Cerebellar cortex (tissue), 1 donor: ENCODE data around the gene PPM1J.
"Not testable (repeated sequence)": the region's sequence is repeated elsewhere in the genome, so short reads cannot be mapped to it uniquely, and the experiment has no call there.

ENCODE experiments used
- DNase-seq: peaks from one replicate; pipeline ENCODE4 v3.0.0-alpha.2; 2015; ENCODE audit warnings: low spot score

Gene PPM1J

DNA sequence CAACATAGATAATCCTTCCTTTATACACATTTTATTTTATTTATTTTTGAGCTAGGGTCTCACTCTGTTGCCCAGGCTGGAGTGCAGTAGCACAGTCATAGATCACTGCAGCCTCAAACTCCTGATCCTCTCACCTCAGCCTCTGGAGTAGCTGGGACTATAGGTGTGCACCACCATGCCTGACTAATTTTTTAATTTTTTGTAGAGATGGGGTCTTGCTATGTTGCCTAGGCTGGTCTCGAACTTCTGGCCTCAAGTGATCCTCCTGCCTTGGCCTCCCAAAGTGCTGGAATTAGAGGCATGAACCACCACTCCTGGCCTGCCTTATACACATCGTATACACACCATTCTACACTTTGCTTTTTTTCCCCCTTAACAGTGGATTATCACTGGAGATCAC is 6.2 kb upstream of the PPM1J start:
- DNase-seq = not testable (repeated sequence)

DNA sequence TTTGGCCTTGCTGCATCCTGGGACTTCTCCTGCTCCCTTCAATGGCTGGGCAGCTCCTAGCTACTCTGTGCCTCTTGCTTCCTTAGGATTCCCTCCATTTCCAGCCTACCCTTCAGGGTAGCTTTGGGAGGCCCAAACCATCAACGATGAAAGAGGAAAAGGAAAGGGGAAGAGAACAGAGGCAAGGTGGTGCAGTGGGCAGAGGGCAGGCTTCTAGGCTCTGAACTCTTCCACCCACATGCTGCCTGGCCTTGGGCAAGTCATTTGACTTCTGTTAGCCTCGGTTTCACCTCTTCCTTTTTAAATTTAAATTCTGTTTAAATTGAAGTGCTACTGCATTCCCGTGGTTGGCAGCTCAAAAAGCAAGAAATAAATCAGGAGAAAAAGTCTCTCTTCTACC is 5.7 kb upstream of the PPM1J start:
- DNase-seq = no peak

DNA sequence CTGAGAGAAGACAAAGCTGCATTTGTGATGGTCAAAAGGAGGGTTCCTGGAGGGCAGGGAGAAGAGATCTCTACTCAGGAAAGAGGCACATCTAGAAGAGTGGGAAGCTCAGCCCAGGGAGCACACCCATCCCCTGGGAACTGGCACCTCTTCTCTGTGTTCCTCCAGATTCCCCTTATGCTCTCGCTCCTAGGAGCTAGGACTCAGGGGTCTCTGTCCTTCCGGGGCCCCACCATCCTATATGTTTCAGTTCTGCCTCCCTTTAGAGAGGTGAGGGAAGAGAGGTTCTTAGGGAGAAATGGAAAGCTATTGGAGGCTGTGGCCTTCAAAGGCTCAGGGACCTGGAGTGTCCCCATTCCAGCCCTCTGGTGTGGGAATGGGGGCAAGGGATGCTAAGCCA is 4.6 kb upstream of the PPM1J start:
- no peak for DNase-seq

DNA sequence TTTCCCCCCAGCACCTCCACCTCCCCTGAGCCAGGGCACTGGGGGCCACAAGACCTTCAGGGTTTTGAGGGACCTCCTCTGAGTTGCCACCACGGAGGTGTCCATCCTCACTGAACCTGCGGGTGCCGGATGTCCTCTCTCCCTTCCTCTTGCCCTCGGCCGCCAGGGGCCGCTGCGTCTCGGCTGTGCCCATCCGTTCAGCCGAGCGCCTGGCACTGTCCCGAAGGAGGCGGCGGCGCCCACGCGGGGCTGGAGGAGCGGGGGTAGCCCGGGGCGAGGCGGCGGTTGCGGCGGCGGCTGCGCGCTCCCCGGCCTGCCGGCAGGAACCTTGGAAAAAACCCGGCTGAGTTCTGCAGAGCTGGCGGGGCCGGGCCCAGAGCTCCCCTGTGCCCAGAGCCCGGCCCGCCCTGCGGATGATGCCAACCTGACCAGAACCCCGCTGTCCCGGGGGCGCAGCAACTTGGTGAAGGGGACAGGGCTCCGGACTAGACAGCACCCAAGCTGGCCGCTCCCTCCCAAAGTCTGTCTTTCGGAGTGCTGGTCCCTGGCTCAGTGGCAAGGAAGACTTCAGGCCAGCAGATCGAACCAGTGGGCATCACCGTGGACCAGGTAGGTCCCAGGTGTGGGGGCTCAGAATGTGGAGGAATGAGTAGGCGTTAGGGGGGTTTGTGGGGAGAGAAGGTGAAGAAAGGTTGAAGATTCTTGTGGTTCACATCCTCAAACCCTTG is 3.7 kb upstream of the PPM1J start:
- DNase-seq = peak; percentile 71

DNA sequence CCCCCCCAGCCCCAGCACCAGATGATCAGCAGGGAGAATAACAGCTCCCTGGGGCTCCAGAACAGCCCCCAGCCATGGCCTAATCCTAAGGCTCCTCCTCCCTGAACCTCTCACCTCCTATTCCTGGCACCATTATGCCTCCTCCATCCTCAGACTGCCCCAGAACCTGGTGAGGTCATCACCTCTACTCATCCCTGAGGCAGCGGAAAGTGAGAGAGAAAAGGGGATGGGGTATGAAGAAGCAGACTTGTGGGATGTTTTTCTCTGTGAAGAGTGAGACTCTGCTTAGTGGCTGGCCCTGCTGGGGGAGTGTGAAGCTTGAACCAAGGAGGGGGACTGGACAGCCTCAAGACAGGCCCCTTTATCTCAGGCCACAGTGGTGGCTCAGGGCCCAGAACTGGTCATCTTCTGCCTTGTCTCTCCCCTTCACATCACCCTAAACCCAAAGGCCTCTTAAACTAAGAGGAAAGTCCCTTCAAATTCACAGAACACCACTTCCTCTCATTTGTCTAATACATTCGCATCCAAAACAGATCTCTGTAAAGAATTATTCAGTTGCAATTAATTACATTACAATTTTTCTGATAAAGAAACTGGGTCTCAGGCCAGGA is 2.2 kb upstream of the PPM1J start:
- no peak for DNase-seq

DNA sequence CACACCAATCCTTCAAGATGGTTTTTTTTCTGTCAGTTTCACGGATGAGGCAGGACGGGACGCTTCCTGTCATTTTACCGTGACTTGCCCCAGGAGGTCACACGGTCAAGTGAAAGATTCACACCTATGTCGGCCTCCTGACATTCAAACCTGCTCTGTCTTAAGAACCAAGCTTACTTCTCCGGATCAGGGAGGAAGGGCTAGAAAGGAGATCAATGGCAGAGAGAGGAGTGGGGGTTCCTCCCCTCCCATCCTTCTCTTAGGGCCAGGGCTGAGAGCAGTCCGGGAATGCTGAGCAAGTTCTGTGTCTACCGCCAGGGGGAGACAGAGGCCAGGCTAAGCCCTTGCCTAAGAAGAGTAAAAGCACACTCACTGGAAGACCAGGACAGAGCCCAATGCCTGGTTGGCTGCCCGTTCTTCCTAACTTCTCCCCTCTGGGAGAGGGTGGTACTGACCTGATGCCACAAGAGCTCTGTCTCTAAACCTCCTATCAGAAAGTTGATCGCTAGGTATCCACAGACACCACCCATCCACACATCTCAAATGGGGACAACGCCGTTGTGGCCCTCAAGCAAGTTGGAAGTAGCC is 1.1 kb upstream of the PPM1J start:
- peak; percentile 96 for DNase-seq

DNA sequence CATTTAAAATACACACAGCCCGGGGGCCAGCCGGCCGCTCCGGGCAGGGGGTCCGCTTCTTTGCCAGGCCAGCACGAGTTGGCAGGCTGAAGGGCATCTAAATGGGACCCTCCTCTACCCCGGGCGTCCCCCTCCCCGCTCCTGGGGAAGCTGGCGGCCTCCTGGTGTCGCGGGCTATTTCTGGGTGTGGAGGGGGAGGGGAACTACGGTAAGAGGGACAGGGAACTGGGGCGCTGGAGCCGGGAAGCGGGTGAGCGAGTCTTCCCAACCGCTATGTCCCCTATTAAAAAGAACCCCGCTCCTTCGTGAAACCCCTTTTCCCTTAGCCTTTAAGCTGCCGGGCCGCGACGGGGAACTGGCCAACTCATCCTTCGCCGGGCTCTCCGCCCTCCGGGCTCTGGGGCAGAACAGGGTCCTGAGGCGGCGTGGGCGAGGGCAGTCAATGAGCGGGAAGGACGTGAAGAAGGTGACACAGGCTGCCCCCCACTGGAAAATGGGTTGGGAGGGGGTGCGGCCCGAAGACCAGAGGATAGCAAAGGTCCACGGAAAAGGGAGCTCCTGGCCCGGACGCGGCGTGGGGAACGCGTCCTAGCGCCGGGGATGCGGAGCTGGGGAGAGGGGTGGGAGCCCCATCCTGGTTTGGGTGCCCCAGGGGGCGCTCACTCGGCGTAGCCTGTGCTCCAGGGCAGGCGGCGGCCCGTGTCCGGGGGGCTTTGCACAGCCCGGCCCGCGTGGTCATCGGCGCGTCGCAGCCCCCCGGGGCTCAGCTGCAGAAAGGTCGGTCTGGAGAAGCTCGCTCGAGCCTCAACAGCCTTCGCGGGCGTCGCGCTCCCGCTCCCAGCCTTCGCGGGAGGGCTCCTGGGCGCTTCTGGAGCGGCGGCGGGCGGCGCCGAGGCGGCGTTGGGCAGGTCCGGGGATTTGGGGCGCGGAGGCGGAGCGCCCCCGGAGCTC is 544 bp downstream of the PPM1J start:
- DNase-seq = no peak

DNA sequence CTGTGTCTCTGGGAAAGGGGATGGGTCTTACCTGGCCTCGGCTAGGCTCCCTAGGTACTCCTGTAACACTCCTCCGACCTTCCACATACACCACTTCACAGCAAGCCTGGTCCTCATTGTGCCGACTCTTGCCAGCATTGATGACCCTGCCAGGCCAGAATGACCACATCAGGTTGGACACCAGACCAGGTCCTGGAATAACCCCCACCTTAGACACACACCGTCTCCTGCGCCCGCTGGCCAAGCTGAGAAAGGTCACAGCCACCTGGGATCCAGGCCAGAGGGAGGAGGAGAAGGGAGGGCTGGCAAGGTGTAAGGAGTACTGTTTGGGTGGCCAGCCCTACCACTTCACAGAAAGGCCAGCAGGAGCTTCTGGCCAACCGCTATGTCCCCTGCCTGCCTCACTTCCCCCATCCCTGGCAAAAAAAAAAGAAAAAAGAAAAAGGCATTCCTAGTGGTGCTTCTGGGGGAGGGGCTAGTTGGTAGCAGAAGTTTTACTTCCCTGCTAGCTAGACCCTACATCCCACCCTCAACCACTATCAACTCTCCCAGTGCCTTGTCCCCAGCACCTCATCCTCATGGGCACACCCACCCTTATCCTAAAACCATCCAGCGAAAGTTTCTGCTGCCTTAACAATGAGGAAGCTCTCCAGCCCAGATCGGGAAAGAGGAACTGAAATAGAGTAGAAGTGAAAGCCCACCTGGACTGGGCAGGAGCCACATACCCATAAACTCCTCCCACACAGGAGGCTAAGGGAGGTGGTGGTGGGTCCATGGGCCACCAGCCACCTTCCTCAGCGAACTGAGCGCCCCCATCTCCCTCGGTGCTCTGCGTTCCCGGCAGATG is 1.4 kb downstream of the PPM1J start:
- DNase-seq = no peak

DNA sequence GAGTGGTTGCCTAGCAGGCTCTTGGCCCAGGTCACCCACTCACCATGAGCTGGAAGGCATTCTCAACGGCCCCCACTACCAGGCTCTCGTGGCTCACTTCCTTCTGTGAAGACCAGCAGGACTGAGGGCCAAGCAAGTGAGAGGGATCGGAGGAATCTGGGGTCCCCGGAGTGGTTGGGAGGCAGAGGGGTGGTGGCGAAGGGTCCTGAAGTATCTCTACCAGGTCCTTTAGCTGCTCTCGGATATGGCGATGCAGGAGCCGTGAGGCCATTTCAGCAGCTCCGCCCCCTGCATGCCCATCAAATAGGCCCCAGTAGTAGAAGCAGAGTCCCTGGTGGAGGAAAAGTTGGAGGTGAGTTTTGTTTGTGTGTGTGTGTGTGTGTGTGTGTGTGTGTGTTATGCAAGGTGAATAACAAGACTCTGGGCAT is 2.4 kb downstream of the PPM1J start:
- DNase-seq = no peak

DNA sequence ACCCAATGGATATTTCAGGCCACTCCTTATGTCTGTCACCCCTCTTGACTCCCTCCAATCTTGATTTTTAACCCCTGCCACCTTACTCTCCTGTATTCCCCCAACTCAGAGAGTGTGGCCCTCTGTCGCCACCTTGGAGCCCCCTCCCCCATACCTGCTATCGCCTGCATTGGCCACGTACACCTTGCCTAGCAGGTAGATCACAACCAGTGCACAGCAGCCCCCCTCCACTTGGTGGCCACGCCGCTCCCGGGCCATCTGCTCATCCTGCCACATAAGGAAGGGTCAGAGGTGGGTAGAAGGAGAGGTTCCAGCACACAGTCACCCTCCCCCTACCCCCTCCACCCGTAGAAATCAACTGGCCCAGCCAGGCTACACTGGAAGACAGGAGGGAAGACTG is 2.9 kb downstream of the PPM1J start:
- DNase-seq = no peak

DNA sequence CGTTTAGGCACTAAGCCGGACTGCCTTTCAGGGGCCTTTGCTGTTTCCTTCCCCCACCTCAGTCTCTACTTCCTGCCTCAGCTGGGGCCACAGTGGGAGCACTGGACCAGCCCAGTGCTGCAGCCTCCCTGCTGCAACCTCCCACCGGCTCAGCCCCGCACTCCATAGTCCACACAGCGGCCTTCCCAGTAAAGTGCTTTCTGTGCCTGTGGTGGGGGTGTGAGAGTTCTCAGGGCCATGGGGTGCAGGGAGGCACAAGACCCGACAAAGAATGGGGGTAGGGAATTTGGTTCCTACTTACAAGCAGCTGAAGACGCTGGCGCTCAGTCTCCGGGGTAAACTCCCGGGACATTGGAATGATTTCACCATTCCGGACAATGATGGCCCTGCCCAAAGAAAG is 3.5 kb downstream of the PPM1J start:
- no peak for DNase-seq

DNA sequence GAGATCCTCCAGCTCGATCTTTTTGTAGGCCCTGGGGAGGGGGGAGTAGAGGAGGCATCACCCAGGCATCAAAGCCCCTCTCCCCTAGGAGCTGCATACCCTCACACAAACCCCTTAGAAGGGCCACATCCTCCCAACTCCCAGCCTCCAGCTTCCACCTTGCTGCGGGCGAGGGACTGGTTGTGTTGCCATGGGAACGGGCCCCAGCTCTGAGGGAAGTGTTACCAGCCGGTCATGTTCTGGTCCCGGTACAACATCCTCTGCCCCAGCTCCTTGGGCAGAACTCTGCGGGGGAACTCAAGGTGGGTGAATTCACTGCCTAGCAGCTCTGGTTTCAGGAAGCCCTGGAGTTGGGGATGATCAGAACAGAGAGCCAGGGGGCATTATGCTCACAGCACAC is 4.1 kb downstream of the PPM1J start:
- no peak for DNase-seq

DNA sequence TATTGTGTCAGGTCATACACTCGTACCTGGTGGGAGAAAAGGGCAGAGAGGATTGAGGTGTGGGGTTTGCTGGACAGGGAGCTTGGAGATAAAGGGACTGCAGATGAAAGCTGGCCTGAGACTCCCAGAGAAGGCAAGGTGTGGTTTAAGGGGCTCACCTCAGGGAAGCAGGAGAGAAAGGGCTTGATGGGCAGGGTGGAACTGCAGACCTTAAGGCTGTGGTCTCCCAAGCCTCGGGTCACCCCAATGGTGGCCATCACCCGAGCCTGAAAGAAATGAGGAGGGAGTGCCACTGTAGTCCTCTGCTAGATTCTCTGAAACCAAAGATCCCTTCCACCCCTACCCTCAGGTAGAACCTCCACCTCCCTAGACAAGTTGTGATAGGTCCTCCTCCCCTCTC is 4.5 kb downstream of the PPM1J start:
- no peak for DNase-seq

DNA sequence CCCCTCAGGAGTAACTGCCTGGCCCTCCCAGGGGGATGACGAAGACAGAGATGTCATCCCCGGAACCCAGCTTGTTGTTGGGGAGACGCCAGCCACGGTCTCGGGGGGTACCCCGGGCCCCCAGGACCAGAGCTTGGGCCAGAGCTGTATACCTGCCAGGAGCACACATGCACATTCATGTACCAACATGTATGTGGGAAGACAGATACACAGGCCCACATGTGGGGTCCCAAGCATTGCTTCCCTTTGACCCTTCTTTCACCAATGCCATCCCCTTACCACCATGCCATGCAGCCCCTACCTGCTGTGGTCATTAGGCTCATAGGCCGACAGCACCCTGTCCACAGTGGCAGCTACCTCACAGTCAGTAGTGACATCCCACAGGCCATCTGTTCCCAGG is 5.0 kb downstream of the PPM1J start:
- DNase-seq = no peak

DNA sequence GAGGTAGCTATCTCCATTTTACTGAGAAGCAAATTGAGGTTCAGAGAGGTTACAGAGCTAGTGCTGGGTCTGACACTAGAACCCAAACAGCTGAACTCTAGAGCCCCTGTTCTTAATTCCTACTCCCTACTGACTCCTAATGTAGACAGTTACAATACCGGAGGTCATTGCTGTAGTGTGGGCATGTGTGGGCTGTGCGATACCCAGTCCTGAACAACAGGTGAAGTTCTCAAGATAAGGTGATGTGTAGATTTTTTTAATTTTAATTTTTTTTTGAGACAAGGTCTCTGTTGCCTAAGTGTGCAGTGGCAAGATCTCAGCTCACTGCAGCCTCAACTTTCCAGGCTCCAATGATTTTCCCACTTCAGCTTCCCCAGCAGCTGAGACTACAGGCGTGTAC is 6.6 kb downstream of the PPM1J start:
- no peak for DNase-seq

DNA sequence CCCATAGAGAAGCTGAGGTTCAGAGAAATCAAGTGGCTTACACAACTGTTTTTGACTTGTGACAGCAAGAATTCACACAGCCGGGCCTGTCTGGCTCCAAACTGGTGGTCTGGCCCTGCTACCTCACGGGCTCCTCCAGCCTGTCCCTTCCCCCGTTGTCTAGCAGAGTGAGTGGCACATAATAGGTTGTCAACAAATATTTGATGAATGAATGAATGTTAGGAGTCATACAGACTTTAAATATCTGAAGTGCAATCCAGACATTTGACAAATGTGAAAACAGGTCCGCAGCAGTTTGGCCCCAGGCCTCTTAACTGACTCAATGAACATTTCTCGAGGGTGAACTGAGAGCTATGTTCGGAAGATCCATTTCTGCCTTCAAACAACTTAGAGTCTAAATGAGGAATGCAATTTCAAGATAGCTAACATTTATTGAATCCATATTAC is 7.1 kb downstream of the PPM1J start:
- no peak for DNase-seq

DNA sequence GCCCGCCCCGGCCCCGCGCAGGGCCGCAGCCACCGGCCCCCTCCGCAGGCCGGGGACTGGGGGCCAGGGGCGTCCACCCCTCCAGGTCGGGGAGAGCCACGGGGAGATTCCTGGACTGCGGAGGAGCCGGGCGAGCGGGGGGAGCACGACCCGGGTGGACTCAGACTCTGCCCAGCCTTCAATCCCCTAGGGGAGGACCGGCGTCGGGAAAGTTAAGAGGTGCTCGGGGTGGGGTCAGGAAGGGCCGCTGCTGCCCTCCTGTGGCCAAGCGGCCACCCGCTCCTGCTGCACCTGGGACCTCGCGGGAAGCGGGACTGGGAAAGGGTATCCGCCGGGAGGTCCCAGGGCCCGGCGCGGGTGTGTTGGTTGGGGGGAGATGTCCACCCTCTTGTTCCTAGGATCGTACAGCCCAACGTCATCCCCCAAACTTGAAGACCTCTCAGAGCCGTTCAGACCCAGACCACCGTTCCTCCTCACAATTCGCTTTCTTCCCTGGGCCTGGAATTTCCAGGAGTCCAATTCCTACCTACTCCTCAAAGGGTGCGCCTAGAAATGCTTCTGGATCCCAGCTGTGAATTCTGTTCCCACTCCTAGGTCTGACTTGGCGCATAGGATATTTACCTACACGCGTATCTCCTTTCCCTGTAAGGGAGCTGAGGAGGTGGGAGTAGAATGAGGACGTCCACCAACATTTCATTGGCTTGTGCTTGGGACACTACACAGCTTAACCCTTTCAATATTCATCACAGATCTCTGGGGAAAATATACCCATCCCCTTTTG is 7.7 kb downstream of the PPM1J start:
- peak; percentile 78 for DNase-seq

DNA sequence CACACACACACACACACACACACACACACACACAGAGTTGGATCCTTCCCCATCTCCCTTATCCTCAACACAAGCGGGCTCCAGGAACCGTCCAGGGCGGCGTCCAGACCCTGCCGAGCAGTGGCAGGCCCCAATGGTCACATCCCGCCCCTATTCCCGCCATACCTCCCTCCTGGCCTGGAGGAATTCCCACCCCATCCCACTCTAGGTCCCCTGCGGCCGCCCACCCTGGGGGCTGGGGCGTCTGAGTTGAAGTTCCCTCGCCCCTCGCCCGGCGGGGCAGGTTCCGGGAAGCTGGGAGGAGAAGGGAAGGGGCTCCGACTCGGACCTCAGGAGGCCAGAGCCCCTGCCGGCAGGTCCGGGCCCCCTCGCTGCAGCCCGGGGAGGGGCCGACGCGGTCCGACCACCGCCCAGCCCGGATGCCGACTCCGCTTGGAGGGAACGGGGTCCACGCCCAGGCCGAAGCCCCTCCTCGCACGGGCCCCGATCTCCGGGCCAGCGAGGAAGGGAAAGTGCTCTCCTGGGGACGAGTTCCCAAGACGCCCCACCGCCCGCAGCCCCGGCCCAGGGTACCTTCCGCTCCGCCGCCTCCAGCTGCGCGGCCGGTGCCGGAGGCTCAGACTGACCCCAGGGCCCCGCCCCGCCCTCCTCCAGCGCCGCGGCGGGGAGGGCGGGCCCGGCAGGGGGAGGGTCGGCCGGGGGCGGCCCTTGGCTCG is 8.5 kb downstream of the PPM1J start, which contains the start of gene RHOC:
Gene RHOC (minus strand): TSS at position 623 of the 716 bp plus-strand sequence. CDS start 3,328 bp downstream, outside the sequence.
- no peak for DNase-seq

DNA sequence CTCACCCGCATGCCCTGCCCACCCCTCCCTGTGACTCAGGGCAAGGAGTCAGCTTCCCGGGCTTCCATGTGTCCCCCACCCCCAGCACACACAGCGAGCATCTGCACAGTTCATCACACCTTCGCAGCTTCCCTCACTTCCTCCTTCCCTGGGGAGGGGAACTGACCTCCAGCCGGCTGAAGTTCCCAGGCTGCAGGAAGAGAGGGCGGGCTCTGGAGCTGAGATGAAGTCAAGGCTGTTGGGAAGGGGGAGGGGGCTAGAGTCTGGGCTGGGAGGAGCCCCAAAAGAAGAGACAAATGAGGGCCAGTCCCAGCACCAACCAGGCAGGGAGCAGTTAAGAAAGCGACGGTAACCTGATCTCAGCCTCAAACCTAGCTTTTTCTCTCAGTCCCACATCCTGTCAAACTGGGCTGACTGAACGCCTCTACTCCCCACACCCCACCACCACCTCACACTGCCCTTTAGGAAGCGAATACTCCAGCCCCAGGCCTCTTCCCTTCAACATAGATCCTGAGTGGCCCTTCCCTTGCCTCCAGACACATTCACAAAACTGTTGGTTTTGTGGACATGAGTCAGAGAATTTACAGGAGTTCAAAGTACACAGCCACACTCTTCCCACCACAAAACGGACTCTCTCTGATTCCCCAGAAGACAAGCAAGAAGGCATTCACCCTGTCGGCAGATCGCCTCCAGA is 10.1 kb downstream of the PPM1J start:
- peak; percentile 88 for DNase-seq
